Ishikawa (cell line): Measurements from ENCODE around the gene PLAGL2.

Source experiments
- CEBPB ChIP-seq: IDR thresholded peaks from 2 replicates; pipeline ENCODE4 v1.6.1; 2012
- CREB1 ChIP-seq: IDR thresholded peaks from 2 replicates; pipeline ENCODE4 v1.6.1; 2012; ENCODE audit warnings: low read depth
- EGR1 ChIP-seq: IDR thresholded peaks from 2 replicates; pipeline ENCODE4 v1.6.1; 2012
- EP300 ChIP-seq: IDR thresholded peaks from 2 replicates; pipeline ENCODE4 v1.6.1; 2012; ENCODE audit warnings: borderline replicate concordance
- FOXM1 ChIP-seq: IDR thresholded peaks from 2 replicates; pipeline ENCODE4 v1.6.1; 2012; ENCODE audit warnings: low read depth, borderline replicate concordance
- MAX ChIP-seq: IDR thresholded peaks from 2 replicates; pipeline ENCODE4 v1.6.1; 2012
- NFIC ChIP-seq: IDR thresholded peaks from 2 replicates; pipeline ENCODE4 v1.6.1; 2012
- RAD21 ChIP-seq: IDR thresholded peaks from 2 replicates; pipeline ENCODE4 v1.6.1; 2012; ENCODE audit warnings: low read depth
- REST ChIP-seq: IDR thresholded peaks from 2 replicates; pipeline ENCODE4 v1.6.1; 2012; ENCODE audit warnings: low read depth, mild to moderate bottlenecking
- TAF1 ChIP-seq: IDR thresholded peaks from 2 replicates; pipeline ENCODE4 v1.6.1; 2012; ENCODE audit warnings: low read depth, mild to moderate bottlenecking
- TCF12 ChIP-seq: IDR thresholded peaks from 2 replicates; pipeline ENCODE4 v1.6.1; 2012; ENCODE audit warnings: low read depth
- TEAD4 ChIP-seq: IDR thresholded peaks from 2 replicates; pipeline ENCODE4 v1.6.1; 2012
- USF1 ChIP-seq: IDR thresholded peaks from 2 replicates; pipeline ENCODE4 v1.6.1; 2012
- YY1 ChIP-seq: IDR thresholded peaks from 2 replicates; pipeline ENCODE4 v1.6.1; 2012; ENCODE audit warnings: low read depth
- ZBTB7A ChIP-seq: IDR thresholded peaks from 2 replicates; pipeline ENCODE4 v1.6.1; 2012; ENCODE audit warnings: low read depth

Gene PLAGL2

GRCh38 chr20:32158351-32158750, 49.2 kb downstream of the PLAGL2 start:
- TF ChIP-seq CREB1 = no peak
- TF ChIP-seq CEBPB = no peak
- TF ChIP-seq TAF1 = no peak
- TF ChIP-seq NFIC = no peak
- TF ChIP-seq USF1 = no peak
- no peak for TF ChIP-seq YY1
- TF ChIP-seq EGR1 = no peak
- TF ChIP-seq TEAD4 = no peak
- no peak for TF ChIP-seq REST
- TF ChIP-seq MAX = no peak
- TF ChIP-seq EP300 = no peak
- no peak for TF ChIP-seq RAD21
- no peak for TF ChIP-seq TCF12

- TF ChIP-seq REST (no peak), CEBPB (no peak), RAD21 (no peak), TCF12 (no peak), TAF1 (no peak), CREB1 (no peak), NFIC (no peak), USF1 (no peak), EP300 (no peak)
These were observed 49.9 kb downstream of the PLAGL2 start for GRCh38 chr20:32157611-32158010.

- peak; percentile 41; the same call in 1 of the 2 replicates for TF ChIP-seq RAD21
- TF ChIP-seq TEAD4 = no peak
These were observed 52.2 kb downstream of the PLAGL2 start for GRCh38 chr20:32155017-32155981.

GRCh38 chr20:32153771-32154170, 53.8 kb downstream of the PLAGL2 start:
- TF ChIP-seq ZBTB7A (no peak), REST (no peak), EP300 (no peak), FOXM1 (no peak), RAD21 (no peak), CEBPB (no peak), USF1 (no peak), CREB1 (no peak), EGR1 (no peak), TEAD4 (no peak), MAX (no peak), YY1 (no peak), TCF12 (no peak)
